CD4-positive, alpha-beta T cell (primary cell): ENCODE measurements around the gene TOLLIP. TPM values are rescaled to one million over a fixed set of nuclear protein-coding genes. Genes with fewer than 3 reads are reported as not detected.

Source experiments
- ATAC-seq: fragments of 200-7000 bp; cut with Tn5 transposase; one replicate; pipeline ENCODE4 v1.10.0; 2022; ENCODE audit warnings: mild to moderate bottlenecking; ENCODE audit not compliant: poor library complexity
- CTCF ChIA-PET: fragments of 350-600 bp; sonication (Branson Sonifier 250); formaldehyde crosslinking; loops from one replicate; lab custom pipeline; 2021; ENCODE audit warnings: antibody characterized with exemption, inconsistent platforms; lab: Charles Lee
- POLR2A ChIA-PET: fragments of 350-600 bp; sonication (Branson Sonifier 250); formaldehyde crosslinking; loops from one replicate; lab custom pipeline; 2021; ENCODE audit warnings: antibody characterized with exemption, inconsistent platforms; lab: Charles Lee
- DNase-seq, 14 experiments: peaks; one replicate each; pipeline ENCODE4 v3.0.0-alpha.2; 2013 to 2020; ENCODE audit warnings: mixed read lengths in 2 of 14
- H3K27ac ChIP-seq, 2 donors: one replicate each; pipeline versions ENCODE4 v1.5.1 to v1.7.0; 2013; ENCODE audit warnings: low read length in 2 of 2, low read depth in 1 of 2, mild to moderate bottlenecking in 1 of 2
- H3K27me3 ChIP-seq, 2 experiments: 1 replicate in 1 of 2; 2 replicates in 1 of 2; pipeline versions ENCODE4 v1.6.1 to v1.7.0; 2013; ENCODE audit warnings: low read length in 2 of 2, control low read depth in 1 of 2, mild to moderate bottlenecking in 1 of 2, moderate library complexity in 1 of 2; ENCODE audit not compliant: insufficient read depth in 2 of 2, control insufficient read depth in 1 of 2
- H3K36me3 ChIP-seq: one replicate; pipeline ENCODE4 v1.6.1; 2013; ENCODE audit warnings: low read length, control low read depth; ENCODE audit not compliant: insufficient read depth
- H3K4me1 ChIP-seq: one replicate; pipeline ENCODE4 v1.6.1; 2013; ENCODE audit warnings: low read length, control low read depth; ENCODE audit not compliant: insufficient read depth
- H3K4me3 ChIP-seq: one replicate; pipeline ENCODE4 v1.5.1; 2013; ENCODE audit warnings: mild to moderate bottlenecking, low read length, moderate library complexity
- H3K9me3 ChIP-seq, 2 experiments: 1 replicate in 1 of 2; 2 replicates in 1 of 2; pipeline versions ENCODE4 v1.6.1 to v1.7.0; 2013; ENCODE audit warnings: low read length in 2 of 2, mild to moderate bottlenecking in 2 of 2, control low read depth in 1 of 2, moderate library complexity in 1 of 2; ENCODE audit not compliant: control insufficient read depth in 1 of 2, insufficient read depth in 1 of 2
- H3K27ac Mint-ChIP-seq: one replicate; pipeline ENCODE4 v1.8.0; 2020; ENCODE audit warnings: mixed read lengths
- H3K27me3 Mint-ChIP-seq: one replicate; pipeline ENCODE4 v1.8.0; 2021; ENCODE audit warnings: mixed read lengths
- H3K36me3 Mint-ChIP-seq: one replicate; pipeline ENCODE4 v1.8.0; 2021; ENCODE audit warnings: low read depth, mixed read lengths
- H3K4me1 Mint-ChIP-seq: one replicate; pipeline ENCODE4 v1.8.0; 2021; ENCODE audit warnings: low read depth, mixed read lengths
- H3K4me3 Mint-ChIP-seq: one replicate; pipeline ENCODE4 v1.8.0; 2020; ENCODE audit warnings: mild to moderate bottlenecking, mixed read lengths
- H3K9me3 Mint-ChIP-seq: one replicate; pipeline ENCODE4 v1.8.0; 2020; ENCODE audit warnings: mixed read lengths
- CTCF ChIP-seq: fragments of 200-600 bp; IDR thresholded peaks from one replicate; pipeline ENCODE4 v1.8.0; 2022; ENCODE audit warnings: antibody characterized with exemption, mild to moderate bottlenecking
- intact Hi-C, 2 experiments: fragments of 100-400 bp; cut with DNase I in 1 of 2; cut with micrococcal nuclease in 1 of 2; formaldehyde crosslinking; loops; one replicate each; pipeline versions ENCODE4 v1.15.1 to v1.9.0; 2023 to 2025; cut with DNase I, micrococcal nuclease
- total RNA-seq, 174 experiments: library from RNA in 2 of 174; stranded (reverse) in 2 of 174; gene quantifications; one replicate each; pipeline ENCODE4 v1.2.3 and lab custom pipeline; 2021 to 2026

Gene TOLLIP
- total RNA-seq, 2 experiments from 2014 or later, result 38.9 to 41.0 TPM

- Mint-ChIP-seq H3K27ac (no peak overlapping the region), H3K9me3 (no peaks in the 10 kb centered on the region), H3K4me3 (no peak overlapping the region), H3K27me3 (no peaks in the 10 kb centered on the region), H3K36me3 (peaks cover 59% of the 10 kb centered on the region), H3K4me1 (no peaks in the 10 kb centered on the region)
- H3K36me3 ChIP-seq, result peaks cover 67% of the 10 kb centered on the region
- no peak for ATAC-seq
- intact Hi-C loops, result no loop called here
- no peaks in the 10 kb centered on the region for H3K27me3 ChIP-seq
- no peaks in the 10 kb centered on the region for H3K9me3 ChIP-seq
- DNase-seq, result no peak
- H3K4me3 ChIP-seq, result no peak overlapping the region
- no peak for TF ChIP-seq CTCF
- CTCF ChIA-PET, result no interaction called here
- POLR2A ChIA-PET, result no interaction called here
- no peak overlapping the region for H3K27ac ChIP-seq
- no peaks in the 10 kb centered on the region for H3K4me1 ChIP-seq
These were observed 23.6 kb downstream of the TOLLIP start for GRCh38 chr11:1285876-1286275.

GRCh38 chr11:1285316-1285744 is 24.1 kb downstream of the TOLLIP start:
- intact Hi-C loops, result no loop called here
- H3K27ac ChIP-seq, result no peak overlapping the region
- H3K36me3 ChIP-seq, result peaks cover 63% of the 10 kb centered on the region
- no peaks in the 10 kb centered on the region for H3K4me1 ChIP-seq
- no peaks in the 10 kb centered on the region for H3K9me3 ChIP-seq
- Mint-ChIP-seq H3K36me3 (peaks cover 55% of the 10 kb centered on the region), H3K9me3 (no peaks in the 10 kb centered on the region), H3K4me3 (no peak overlapping the region), H3K27me3 (no peaks in the 10 kb centered on the region), H3K4me1 (no peaks in the 10 kb centered on the region), H3K27ac (no peak overlapping the region)
- no peak for DNase-seq
- TF ChIP-seq CTCF, result no peak
- CTCF ChIA-PET, result interaction anchor here (0.7 kb wide), 1 partner anchor 16 kb away, joined by 3 read pairs; no protein-coding TSS in a partner anchor
- ATAC-seq, result no peak
- H3K27me3 ChIP-seq, result no peaks in the 10 kb centered on the region
- H3K4me3 ChIP-seq, result no peak overlapping the region
- POLR2A ChIA-PET, result no interaction called here

- peaks cover 46% of the 10 kb centered on the region for H3K36me3 Mint-ChIP-seq
- Histone ChIP-seq H3K9me3 (no peaks in the 10 kb centered on the region), H3K27ac (no peak overlapping the region), H3K27me3 (no peaks in the 10 kb centered on the region), H3K4me3 (no peak overlapping the region), H3K4me1 (no peaks in the 10 kb centered on the region), H3K36me3 (peaks cover 58% of the 10 kb centered on the region)
- no peaks in the 10 kb centered on the region for H3K9me3 Mint-ChIP-seq
- H3K4me1 Mint-ChIP-seq, result no peaks in the 10 kb centered on the region
- no peak for DNase-seq
- no peaks in the 10 kb centered on the region for H3K27me3 Mint-ChIP-seq
- H3K4me3 Mint-ChIP-seq, result no peak overlapping the region
- intact Hi-C loops, result no loop called here
- ATAC-seq, result no peak
- TF ChIP-seq CTCF, result no peak
- POLR2A ChIA-PET, result no interaction called here
- CTCF ChIA-PET, result no interaction called here
- no peak overlapping the region for H3K27ac Mint-ChIP-seq
These were observed 25.5 kb downstream of the TOLLIP start for GRCh38 chr11:1283906-1284305.
